Measurements from ENCODE around the gene IFIT1B.

IFIT1B gene

DNA sequence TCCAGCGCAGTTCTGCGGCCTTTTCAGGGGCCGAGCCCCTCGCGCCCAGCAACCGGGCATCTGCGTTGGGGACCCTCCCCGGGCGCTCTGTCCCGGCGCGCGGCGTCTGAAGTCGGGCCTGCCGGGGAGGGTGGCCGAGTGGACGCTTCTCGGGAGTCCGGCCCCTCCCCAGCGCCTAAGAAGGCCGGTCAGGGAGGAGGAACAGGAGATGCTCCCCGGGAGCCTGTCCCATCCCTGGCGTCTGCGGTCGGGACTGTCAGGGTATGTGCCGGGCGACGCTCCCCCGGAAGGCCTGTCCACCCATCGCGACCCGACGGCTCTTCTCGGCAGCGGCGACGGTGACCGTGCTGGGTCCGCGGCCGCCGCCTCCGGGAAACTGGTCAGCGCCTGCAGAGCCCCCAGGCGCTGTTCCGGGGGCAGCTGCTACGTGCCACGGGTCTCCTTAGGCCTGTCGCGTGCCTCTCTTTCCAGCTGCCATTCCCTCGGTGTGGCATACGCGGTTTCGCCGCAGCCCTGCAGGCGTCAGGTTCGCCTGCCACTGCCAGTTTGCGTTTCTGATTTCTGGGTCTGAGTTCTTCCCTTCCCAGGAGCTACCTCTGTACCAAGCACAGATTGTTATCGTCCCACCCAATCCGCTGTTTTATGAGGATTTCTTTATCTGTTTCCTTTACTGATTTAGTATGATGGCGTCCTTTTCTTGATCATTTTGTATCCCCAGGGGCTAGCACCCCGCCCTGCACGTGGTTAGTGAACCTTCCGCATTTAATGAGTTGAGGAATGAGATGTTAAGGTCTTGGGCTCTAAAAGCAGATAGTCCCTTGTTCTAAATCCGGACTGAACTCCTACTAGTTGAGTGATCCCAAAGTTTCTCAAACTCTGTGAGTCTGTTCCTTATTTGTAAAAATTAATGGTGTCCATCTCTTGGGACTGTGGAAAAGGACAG lies 37.3 kb downstream of the IFIT1B start (continued):
- TF ChIP-seq ZNF138 (tag by site-specific recombination; IDR thresholded peaks at IDR 0.05; ENCODE audit: borderline replicate concordance), result no peak
- peak; percentile 97 for TF ChIP-seq ZNF777 (tag by site-specific recombination; IDR thresholded peaks at IDR 0.05; ENCODE audit: borderline replicate concordance)
- TF ChIP-seq ZNF521 (tag by site-specific recombination; IDR thresholded peaks at IDR 0.05), result no peak
- no peak for TF ChIP-seq ZNF776 (tag by site-specific recombination; IDR thresholded peaks at IDR 0.05; ENCODE audit: borderline replicate concordance)
- TF ChIP-seq ZNF16 (tag by site-specific recombination; IDR thresholded peaks at IDR 0.05; ENCODE audit: low read depth), result no peak
- TF ChIP-seq ZSCAN23 (tag by site-specific recombination; IDR thresholded peaks at IDR 0.05), result no peak
- no peak for TF ChIP-seq ZNF211 (tag by site-specific recombination; IDR thresholded peaks at IDR 0.05; ENCODE audit: low read depth)
- TF ChIP-seq OSR2 (tag by site-specific recombination; IDR thresholded peaks at IDR 0.05), result no peak
- no peak for TF ChIP-seq ZBTB1 (tag by site-specific recombination; IDR thresholded peaks at IDR 0.05)
- peak; percentile 57; the same call in 1 of the 2 replicates for TF ChIP-seq ZNF2 (tag by site-specific recombination; IDR thresholded peaks at IDR 0.05)
- TF ChIP-seq GLI2 (tag by site-specific recombination; IDR thresholded peaks at IDR 0.05; ENCODE audit: borderline replicate concordance, low read depth), result no peak
- TF ChIP-seq, protein P1, sequence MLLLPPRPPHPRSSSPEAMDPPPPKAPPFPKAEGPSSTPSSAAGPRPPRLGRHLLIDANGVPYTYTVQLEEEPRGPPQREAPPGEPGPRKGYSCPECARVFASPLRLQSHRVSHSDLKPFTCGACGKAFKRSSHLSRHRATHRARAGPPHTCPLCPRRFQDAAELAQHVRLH (tag by site-specific recombination; IDR thresholded peaks at IDR 0.05), result no peak
- TF ChIP-seq ZNF133 (tag by site-specific recombination; IDR thresholded peaks at IDR 0.05), result no peak
- TF ChIP-seq, protein P2, sequence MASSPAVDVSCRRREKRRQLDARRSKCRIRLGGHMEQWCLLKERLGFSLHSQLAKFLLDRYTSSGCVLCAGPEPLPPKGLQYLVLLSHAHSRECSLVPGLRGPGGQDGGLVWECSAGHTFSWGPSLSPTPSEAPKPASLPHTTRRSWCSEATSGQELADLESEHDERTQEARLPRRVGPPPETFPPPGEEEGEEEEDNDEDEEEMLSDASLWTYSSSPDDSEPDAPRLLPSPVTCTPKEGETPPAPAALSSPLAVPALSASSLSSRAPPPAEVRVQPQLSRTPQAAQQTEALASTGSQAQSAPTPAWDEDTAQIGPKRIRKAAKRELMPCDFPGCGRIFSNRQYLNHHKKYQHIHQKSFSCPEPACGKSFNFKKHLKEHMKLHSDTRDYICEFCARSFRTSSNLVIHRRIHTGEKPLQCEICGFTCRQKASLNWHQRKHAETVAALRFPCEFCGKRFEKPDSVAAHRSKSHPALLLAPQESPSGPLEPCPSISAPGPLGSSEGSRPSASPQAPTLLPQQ (tag by site-specific recombination; IDR thresholded peaks at IDR 0.05), result 0 out of 2 replicates have a peak, but pooled peaks have one; percentile 44
- no peak for TF ChIP-seq ZNF792 (tag by site-specific recombination; IDR thresholded peaks at IDR 0.05)
- TF ChIP-seq, protein P3, sequence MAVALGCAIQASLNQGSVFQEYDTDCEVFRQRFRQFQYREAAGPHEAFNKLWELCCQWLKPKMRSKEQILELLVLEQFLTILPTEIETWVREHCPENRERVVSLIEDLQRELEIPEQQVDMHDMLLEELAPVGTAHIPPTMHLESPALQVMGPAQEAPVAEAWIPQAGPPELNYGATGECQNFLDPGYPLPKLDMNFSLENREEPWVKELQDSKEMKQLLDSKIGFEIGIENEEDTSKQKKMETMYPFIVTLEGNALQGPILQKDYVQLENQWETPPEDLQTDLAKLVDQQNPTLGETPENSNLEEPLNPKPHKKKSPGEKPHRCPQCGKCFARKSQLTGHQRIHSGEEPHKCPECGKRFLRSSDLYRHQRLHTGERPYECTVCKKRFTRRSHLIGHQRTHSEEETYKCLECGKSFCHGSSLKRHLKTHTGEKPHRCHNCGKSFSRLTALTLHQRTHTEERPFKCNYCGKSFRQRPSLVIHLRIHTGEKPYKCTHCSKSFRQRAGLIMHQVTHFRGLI (tag by site-specific recombination; IDR thresholded peaks at IDR 0.05), result no peak
- TF ChIP-seq ZSCAN30 (tag by site-specific recombination; IDR thresholded peaks at IDR 0.05), result no peak
- TF ChIP-seq ZBTB48 (tag by site-specific recombination; IDR thresholded peaks at IDR 0.05), result peak; percentile 90
- no peak for TF ChIP-seq ZNF24 (tag by site-specific recombination; IDR thresholded peaks at IDR 0.05)
- TF ChIP-seq REPIN1 (tag by site-specific recombination; IDR thresholded peaks at IDR 0.05; ENCODE audit: low read depth), result no peak
- peak; percentile 77 for TF ChIP-seq ZXDB (tag by site-specific recombination; IDR thresholded peaks at IDR 0.05)
- TF ChIP-seq ZNF391 (tag by site-specific recombination; IDR thresholded peaks at IDR 0.05; ENCODE audit: borderline replicate concordance, low read depth), result no peak
- TF ChIP-seq YY2 (tag by site-specific recombination; IDR thresholded peaks at IDR 0.05), result 0 out of 2 replicates have a peak, but pooled peaks have one; percentile 42
- TF ChIP-seq ZNF768 (tag by site-specific recombination; IDR thresholded peaks at IDR 0.05), result no peak
- peak; percentile 84 for TF ChIP-seq GLIS2 (tag by site-specific recombination; IDR thresholded peaks at IDR 0.05)
- no peak for TF ChIP-seq ZNF558 (tag by site-specific recombination; IDR thresholded peaks at IDR 0.05)
- TF ChIP-seq EGR2 (tag by site-specific recombination; IDR thresholded peaks at IDR 0.05; ENCODE audit: low read depth), result no peak
- no peak for TF ChIP-seq ZNF416 (tag by site-specific recombination; IDR thresholded peaks at IDR 0.05)
- TF ChIP-seq, protein P4, sequence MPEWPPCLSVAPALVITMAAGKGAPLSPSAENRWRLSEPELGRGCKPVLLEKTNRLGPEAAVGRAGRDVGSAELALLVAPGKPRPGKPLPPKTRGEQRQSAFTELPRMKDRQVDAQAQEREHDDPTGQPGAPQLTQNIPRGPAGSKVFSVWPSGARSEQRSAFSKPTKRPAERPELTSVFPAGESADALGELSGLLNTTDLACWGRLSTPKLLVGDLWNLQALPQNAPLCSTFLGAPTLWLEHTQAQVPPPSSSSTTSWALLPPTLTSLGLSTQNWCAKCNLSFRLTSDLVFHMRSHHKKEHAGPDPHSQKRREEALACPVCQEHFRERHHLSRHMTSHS (tag by site-specific recombination; IDR thresholded peaks at IDR 0.05), result no peak
- TF ChIP-seq, protein P5, sequence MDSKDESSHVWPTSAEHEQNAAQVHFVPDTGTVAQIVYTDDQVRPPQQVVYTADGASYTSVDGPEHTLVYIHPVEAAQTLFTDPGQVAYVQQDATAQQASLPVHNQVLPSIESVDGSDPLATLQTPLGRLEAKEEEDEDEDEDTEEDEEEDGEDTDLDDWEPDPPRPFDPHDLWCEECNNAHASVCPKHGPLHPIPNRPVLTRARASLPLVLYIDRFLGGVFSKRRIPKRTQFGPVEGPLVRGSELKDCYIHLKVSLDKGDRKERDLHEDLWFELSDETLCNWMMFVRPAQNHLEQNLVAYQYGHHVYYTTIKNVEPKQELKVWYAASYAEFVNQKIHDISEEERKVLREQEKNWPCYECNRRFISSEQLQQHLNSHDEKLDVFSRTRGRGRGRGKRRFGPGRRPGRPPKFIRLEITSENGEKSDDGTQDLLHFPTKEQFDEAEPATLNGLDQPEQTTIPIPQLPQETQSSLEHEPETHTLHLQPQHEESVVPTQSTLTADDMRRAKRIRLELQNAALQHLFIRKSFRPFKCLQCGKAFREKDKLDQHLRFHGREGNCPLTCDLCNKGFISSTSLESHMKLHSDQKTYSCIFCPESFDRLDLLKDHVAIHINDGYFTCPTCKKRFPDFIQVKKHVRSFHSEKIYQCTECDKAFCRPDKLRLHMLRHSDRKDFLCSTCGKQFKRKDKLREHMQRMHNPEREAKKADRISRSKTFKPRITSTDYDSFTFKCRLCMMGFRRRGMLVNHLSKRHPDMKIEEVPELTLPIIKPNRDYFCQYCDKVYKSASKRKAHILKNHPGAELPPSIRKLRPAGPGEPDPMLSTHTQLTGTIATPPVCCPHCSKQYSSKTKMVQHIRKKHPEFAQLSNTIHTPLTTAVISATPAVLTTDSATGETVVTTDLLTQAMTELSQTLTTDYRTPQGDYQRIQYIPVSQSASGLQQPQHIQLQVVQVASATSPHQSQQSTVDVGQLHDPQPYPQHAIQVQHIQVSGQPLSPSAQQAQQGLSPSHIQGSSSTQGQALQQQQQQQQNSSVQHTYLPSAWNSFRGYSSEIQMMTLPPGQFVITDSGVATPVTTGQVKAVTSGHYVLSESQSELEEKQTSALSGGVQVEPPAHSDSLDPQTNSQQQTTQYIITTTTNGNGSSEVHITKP (tag by site-specific recombination; IDR thresholded peaks at IDR 0.05), result no peak; the same call in 1 of the 2 replicates
- TF ChIP-seq ZNF544 (tag by site-specific recombination; IDR thresholded peaks at IDR 0.05), result no peak
- 0 out of 2 replicates have a peak, but pooled peaks have one; percentile 11 for TF ChIP-seq ZBTB7A (tag by site-specific recombination; IDR thresholded peaks at IDR 0.05; ENCODE audit: low read depth)
